ENCODE measurements around the gene LIN54.

Gene LIN54

GRCh38 chr4:82890528-82890900 is 120.1 kb downstream of the LIN54 start:
- DNase-seq = peak in 1 of 2 experiments; percentile 55

GRCh38 chr4:82889287-82889686 is 121.3 kb downstream of the LIN54 start:
- no peak for DNase-seq

GRCh38 chr4:82886147-82886942 is 124.3 kb downstream of the LIN54 start:
- no peak for DNase-seq

- DNase-seq = no peak
These were observed 125.2 kb downstream of the LIN54 start for GRCh38 chr4:82885410-82885809.

Data from NCI-H524 (cell line).